ENCODE measurements around the gene SFT2D3. TPM values are rescaled to one million over a fixed set of nuclear protein-coding genes. Genes with fewer than 3 reads are reported as not detected.

The SFT2D3 gene, protein sequence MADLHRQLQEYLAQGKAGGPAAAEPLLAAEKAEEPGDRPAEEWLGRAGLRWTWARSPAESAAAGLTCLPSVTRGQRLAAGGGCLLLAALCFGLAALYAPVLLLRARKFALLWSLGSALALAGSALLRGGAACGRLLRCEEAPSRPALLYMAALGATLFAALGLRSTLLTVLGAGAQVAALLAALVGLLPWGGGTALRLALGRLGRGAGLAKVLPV
- total RNA-seq, result 4.2 and 4.7 TPM in 2 replicates

DNA sequence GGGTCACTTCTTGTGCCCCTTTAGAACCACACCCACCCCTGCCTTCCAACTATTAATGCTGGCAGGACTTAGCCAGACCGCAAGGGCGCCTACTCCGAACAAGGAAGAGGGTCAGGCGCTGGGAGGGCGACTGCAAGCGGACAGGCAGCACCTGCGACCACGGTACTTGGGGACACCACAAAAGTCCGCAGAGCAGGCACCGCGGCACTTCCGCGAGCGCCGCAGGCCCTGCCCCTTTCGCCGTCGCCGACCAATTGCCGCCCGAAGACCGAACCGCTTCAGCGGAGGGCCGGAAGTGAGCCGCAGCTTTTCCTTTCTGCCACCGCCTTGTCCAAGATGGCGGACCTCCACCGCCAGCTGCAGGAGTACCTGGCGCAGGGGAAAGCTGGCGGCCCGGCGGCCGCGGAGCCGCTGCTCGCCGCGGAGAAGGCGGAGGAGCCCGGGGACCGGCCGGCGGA lies at the start of gene SFT2D3:
Gene SFT2D3, plus strand, starts transcription at position 305 of the 458 bp plus-strand sequence. Its CDS starts 32 bp downstream, at position 337.

DNA sequence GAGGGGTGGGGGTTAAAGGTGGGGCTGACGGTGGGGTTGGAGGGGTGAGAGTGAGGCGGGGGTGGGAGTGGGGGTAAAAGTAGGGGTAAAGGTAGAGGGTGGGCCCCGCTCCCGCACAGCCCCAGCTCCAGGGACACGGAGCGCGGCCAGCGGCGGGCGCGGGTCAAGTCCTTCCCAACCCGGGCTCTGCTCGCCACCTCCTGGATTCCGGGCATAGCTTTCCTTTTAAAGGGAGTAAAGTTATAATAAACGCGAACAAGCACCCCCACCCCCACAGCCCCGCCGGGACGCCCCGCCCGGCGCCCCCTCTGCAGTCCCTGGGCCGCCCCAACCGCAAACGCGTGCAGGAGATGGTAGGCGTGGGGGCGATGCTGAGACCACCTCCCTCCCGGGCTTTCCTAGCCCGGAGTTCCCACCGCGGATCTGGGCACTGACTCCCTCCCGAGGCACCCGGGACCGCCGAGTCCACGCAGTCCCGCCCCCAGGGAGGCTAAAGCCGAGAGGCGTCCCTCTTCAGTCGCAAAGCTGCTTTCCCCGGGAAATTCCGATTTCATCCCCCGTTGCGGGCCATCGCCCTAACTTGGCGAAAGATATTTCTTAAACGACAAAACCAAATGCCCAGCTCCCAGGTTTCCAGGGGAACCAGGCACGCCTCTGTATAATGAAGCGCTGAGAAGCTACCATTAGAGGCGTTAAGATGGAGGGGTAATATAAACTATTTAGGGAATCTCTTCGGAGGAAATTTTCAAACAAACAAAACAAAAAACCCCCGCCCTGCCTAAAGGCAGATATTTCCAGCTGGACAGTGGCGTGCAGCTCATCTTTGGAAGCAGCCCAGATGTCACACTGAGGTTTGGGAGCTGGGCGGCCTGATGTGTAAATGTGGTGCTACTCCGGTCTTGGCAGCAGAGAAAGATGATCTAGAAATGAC lies 25.7 kb upstream of the SFT2D3 start, which contains the start of gene LIMS2:
Gene LIMS2, minus strand, starts transcription at position 200 of the 931 bp plus-strand sequence. CDS start 506 bp downstream, outside the sequence.

Other genes with a start within 250 kb of the SFT2D3 start
- gene IWS1, start 175.0 kb upstream of the SFT2D3 start, total RNA-seq, result 27.2 and 28.5 TPM in 2 replicates
- 0.10 and 0.13 TPM in 2 replicates for gene MYO7B, start 165.8 kb upstream of the SFT2D3 start, total RNA-seq
- not detected in 2 replicates for gene GPR17, start 55.3 kb upstream of the SFT2D3 start, total RNA-seq
- gene LIMS2, start 26.0 kb upstream of the SFT2D3 start, total RNA-seq, result 8.3 and 8.8 TPM in 2 replicates
- 32.6 and 33.8 TPM in 2 replicates for gene WDR33, start 109.7 kb downstream of the SFT2D3 start, total RNA-seq
- gene POLR2D, start 156.7 kb downstream of the SFT2D3 start, total RNA-seq, result 28.5 and 32.1 TPM in 2 replicates
- 19.4 and 19.8 TPM in 2 replicates for gene AMMECR1L, start 184.5 kb downstream of the SFT2D3 start, total RNA-seq

Data from smooth muscle cell of the pulmonary artery (primary cell).